NCI-H774 (cell line): Measurements from ENCODE around the gene TNFRSF21.
"Not testable (repeated sequence)": the region's sequence is repeated elsewhere in the genome, so short reads cannot be mapped to it uniquely, and the experiment has no call there.

ENCODE experiments used
- DNase-seq: peaks from one replicate; lab custom pipeline; 2025; lab: John Stamatoyannopoulos, UW

The TNFRSF21 gene

GRCh38 chr6:47252633-47253032 lies 57.1 kb downstream of the TNFRSF21 start:
- DNase-seq, result no peak

DNA sequence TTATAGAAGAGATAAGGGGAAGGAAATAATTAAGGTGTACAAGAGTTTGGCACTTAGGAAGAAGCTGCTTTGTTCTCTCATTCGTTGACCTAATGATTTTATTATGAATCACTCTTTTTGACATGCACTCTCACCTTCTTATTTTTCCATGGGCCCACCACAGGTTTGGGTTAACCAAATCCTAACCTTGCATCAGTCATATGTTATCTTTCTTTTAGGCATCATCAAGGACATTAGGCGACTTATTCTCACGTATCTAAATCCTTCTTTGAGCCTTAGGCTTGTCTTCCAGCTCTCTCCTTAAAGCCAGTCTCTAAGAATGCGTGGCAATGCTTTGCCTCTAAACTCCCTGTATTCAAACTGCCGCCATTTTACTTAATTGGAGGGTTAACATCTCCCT lies 58.3 kb downstream of the TNFRSF21 start:
- no peak for DNase-seq

GRCh38 chr6:47250302-47250701 lies 59.4 kb downstream of the TNFRSF21 start:
- no peak for DNase-seq

DNA sequence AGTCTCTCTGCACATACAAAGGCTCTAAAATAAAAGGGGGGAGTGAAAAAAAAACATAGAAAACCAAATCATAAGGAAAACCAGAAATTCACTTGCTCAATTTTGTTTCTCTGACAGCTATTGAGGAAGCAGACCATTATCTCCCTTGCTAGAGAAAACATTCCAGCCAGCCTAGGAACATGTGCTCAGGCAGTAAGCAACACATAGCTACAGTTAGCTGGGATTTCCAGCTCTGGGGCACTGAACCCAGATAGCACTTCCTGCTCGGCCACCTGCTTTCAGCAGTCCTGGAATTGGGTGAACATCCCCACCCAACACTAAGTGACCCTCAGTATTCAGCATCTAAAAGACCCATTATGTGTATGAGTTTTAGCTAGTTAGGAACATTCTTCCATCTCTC lies 61.3 kb downstream of the TNFRSF21 start:
- no peak for DNase-seq

DNA sequence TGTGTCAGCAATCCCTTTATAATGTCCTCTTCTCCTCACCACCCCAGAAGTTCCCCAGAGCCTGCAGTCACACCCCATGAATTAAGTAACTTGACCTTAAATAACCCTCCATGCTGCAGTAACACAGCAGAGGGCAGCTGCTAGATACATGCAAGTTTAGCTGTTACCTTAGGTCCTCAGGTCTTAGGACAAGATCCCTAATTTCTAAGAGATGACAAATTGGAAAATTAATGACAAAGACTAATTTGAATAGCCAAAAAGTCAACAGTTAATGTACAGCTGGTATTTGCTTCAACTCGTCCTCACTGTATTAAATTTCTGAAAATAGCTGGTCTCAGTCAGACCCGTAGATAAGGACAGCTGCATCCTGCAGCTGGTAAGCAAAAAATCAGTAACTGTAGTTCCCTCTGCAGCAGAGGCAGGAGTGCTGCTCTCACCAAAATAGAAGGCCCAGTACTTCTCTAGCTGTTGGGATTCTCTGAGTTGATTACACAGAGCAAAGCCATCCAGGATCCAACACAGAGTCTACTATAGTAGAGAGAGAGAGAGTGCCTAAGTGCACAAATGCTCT lies 62.4 kb downstream of the TNFRSF21 start:
- peak; percentile 64 for DNase-seq

DNA sequence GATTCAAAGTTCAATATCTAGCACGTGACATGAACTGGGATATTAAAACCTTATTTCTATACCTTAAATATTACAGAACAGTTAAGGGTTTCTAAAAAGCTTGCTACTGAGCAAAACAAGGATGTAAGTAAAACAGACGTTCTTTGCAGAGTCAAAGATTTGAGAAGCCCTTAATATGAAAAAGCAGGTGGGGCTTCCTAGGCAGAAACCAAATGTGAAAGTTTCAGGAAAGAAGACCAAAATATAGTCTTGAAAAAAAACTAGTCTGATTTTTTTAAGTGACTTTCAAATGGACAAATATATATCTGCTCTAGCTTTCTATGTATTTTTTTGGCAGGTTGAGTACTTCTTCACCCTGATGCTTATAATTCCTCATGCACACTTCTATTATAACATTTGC lies 63.2 kb downstream of the TNFRSF21 start:
- DNase-seq, result no peak

- DNase-seq, result peak; percentile 21
Measured at GRCh38 chr6:47245745-47246371, 63.8 kb downstream of the TNFRSF21 start.

DNA sequence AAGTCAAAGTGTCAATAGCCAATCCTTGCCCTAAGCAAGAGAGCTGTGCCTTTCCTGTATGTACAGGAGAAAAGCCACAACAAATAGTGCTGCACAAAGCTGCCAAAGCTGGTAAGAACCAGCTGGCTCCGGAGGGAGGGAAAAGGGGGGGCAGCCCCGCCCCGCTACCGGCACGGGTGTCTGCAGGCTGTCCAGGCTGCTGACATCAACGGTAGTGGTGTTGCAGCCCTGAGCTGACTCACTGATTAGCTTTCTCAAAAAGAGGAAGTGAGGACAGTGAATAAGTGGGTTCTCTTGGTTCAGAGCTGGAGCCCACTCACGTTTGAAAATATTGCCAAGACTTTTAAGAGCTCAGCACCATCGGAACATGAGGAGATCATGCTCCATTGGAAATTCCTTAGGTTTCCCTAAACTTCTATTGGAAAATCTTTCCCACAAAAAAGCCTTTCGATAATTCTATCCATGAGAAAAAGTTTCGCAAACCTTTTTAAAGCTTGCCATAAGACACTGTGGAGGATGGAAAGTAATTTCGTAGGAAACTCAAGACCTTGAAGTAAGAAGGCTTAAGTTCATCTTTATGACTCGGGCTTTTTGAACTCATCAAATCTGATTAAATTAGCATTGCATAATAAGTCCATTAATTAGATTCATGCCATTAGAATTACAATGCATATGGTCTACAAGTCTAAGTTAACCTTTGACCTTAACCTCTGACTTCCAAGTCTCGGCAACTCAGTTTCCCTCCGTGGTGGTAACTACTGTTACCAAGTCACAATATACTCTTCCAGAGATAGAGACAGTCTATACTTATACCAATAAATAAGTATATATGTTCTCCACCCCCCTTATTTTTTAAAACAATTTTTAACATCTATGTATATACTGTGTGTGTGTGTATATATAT lies 67.0 kb downstream of the TNFRSF21 start:
- peak; percentile 91 for DNase-seq

DNA sequence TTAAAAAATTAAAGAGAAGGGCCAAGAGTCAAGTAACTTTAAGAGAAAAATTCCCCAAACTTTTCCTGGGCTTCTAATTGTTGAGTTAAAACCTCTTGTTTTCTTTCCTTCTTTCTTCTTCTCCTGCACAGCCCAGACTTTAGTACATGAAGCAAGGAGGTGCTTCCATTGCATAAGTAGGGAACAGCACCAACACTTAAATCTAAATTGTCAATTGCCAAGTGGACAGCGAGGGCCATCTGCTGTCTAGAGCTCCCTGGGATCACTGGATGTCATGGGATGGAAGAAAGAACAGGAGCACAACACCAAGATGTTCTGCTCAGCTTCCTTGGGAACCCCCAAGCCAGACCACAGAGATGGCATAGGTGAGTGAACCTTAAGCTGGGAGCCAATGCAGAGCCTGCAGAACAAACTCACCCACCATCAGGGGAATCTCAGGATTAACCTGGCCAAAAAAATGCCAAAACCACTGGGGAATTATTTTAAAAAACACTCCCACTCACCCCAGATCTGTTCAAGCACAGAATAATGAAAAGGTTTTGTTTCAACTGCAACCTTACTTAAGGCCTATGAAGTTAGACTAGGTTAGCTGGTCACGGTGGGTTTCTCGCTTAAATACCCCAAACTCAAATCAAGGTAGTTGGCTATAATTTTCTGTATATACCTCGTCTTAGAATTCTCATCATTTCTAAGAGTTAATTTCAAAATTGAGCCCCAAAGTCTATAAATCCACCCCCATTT lies 67.8 kb downstream of the TNFRSF21 start:
- DNase-seq, result no peak

DNA sequence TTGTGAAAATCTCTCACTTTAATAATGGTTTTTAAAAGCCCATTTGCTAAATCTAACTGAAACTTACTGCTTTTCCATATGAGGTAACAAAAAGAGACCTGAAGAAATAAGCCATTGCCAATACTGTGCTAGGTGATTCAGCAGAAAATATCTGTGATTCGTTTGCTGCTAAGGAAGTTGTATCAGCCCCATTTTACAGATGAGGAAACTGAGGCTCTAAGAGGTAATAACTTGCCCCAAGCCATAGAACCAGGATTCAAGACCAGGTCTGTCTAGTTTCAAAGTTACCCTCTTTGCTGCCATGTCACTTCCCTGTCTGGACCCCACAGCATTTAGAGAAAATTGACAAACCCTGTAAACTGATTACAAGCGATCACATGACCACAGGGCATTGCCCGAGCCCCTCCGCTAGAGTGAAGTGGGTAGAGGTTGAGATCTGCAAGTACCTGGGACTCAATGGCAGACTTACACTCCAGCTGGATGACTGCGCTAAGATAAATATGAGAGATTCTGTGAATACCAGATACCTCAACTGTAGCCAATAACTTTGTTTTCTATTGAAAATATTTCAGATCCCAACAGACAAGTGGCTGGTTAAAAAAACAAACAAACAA lies 69.3 kb downstream of the TNFRSF21 start:
- DNase-seq, result no peak

GRCh38 chr6:47239546-47239945 lies 70.2 kb downstream of the TNFRSF21 start:
- no peak for DNase-seq

GRCh38 chr6:47238456-47238995 lies 71.2 kb downstream of the TNFRSF21 start:
- DNase-seq, result no peak

DNA sequence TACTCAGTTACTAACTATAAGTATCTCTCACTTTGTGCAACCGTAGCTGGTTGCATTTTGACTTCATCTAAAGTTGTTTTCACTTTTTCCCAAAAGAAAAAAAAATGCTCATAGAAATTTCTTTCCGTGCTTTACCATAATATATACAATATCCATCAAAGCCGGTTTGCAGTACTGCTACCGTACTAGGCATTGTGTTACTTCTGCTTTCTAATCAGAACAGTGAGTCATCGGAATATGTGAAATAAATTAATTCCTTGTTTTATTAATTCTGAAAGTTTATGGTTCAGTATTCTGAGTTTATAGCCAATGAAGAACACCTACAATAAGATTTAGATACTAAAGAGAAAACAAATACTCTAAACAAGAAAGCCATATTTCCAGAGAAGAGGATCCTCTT lies 72.5 kb downstream of the TNFRSF21 start:
- no peak for DNase-seq

DNA sequence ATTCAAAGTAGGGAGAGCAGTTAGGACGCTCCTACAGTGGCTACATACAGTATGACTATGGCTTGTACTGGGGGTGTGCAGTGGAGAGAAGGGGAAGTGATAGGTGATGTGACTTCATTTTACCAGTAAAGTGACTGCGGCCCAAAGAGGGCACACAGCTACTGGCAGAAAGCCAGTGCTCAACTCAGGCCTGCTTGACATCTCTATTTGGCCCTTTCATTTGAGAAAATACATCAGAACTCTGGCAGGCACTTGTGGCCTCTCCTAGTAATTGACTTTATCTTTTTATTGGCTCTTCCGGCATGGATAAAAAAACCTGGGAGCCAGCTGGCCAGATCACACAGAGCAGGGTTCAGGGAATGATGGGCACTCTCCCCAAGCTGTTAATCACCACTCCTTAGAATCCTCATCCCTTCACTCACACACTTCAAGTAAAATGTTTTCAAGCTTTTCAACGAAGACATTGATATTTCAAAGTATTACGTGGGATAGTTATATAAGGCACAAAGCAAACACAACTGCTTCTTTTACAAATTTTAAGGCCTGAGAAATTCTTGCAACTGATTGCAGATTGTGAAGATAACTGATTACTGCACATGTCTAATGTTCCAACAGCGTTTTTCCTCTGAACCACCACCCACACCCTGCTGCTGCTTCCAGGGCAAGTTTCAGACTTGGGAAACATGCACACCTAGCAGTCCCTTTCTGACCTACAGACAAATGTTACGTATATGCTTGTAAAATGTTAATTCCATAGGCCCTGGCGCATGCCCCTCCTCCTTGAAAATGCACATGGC lies 73.5 kb downstream of the TNFRSF21 start:
- peak; percentile 29 for DNase-seq

GRCh38 chr6:47235421-47235820 lies 74.3 kb downstream of the TNFRSF21 start:
- DNase-seq, result no peak

- DNase-seq, result no peak
Measured at GRCh38 chr6:47234266-47234933, 75.3 kb downstream of the TNFRSF21 start.

GRCh38 chr6:47231151-47231550 lies 78.6 kb downstream of the TNFRSF21 start:
- DNase-seq, result no peak

DNA sequence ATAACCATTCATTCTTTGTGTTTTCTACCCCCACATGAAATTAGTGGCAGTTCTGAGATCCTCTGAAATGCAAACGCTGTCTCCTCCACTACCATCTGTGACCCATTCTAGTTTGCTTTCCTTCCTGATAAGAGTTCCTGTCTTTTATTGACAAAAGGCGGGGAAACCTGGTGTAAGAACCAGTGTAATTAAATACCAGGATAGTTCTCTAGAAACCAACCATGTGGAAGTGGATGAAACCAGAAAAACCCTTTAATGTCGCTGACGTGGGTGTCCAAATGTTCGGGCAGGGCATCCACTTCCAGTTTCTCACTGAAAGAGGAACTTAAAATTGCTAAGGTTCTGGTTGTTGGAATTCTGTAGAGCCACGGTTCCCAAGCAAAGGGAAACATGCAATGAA lies 79.1 kb downstream of the TNFRSF21 start:
- no peak for DNase-seq

DNA sequence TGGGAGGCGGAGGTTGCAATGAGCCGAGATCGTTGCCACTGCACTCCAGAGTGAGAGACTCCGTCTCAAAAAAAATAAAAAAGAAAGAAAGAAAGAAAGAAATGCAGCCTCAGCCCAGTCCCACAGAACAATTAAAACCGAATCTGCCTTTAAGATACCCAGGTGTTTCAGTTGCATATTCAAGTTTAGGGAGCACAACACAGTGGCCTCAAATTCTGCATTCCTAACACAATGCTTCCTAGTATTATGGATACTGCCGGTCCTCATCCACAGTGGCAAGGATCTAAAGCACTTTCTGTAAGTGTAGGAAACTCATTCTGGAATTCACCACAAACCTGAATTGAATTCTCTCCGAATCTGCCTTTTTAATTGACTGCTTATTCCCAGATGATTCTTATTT lies 80.5 kb downstream of the TNFRSF21 start:
- DNase-seq, result no peak

DNA sequence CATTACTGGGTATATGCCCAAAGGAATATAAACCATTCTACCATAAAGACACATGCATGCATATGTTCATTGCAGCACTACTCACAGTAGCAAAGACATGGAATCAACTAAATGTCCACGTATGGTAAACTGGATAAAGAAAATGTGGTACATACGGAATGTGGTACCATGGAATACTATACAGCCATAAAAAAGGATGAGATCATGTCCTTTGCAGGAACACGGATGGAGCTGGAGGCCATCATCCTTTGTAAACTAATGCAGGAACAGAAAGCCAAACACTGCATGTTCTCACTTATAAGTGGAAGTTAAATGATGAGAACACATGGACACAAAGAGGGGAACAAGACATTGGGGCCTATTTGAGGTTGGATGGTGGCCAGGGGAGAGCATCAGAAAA lies 81.6 kb downstream of the TNFRSF21 start:
- DNase-seq, result not testable (repeated sequence)
